ENCODE measurements around the gene NAP1L4.

DNA sequence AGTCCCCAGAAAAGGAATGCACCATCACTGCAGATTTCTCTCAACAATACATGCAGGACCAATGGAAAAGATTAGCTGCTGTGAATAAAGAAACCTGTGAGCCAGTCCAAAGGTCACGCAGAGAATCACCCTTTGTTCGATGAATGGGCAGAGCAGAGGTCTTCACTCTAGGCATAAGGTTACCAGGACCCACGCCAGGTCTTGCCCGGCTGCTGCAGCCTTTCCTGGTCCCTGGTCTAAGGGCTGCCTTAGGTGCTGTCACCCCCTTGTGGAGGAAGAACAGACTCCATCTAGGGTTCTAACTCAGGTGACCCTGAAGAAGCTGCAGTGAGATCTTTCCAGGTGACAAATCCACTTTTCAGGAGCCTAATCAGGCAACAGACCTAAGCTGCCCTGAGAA is 29.0 kb upstream of the NAP1L4 start:
- TF ChIP-seq, protein P1, sequence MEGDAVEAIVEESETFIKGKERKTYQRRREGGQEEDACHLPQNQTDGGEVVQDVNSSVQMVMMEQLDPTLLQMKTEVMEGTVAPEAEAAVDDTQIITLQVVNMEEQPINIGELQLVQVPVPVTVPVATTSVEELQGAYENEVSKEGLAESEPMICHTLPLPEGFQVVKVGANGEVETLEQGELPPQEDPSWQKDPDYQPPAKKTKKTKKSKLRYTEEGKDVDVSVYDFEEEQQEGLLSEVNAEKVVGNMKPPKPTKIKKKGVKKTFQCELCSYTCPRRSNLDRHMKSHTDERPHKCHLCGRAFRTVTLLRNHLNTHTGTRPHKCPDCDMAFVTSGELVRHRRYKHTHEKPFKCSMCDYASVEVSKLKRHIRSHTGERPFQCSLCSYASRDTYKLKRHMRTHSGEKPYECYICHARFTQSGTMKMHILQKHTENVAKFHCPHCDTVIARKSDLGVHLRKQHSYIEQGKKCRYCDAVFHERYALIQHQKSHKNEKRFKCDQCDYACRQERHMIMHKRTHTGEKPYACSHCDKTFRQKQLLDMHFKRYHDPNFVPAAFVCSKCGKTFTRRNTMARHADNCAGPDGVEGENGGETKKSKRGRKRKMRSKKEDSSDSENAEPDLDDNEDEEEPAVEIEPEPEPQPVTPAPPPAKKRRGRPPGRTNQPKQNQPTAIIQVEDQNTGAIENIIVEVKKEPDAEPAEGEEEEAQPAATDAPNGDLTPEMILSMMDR (IDR thresholded peaks at IDR 0.05) = no peak
- TF ChIP-seq POLR2A (IDR thresholded peaks at IDR 0.05) = no peak

Measured in lower leg skin (tissue), 3 donors.